GM06990 (cell line): ENCODE measurements around the gene MICU2.

Experiments used
- DNase-seq: peaks from one replicate; pipeline ENCODE4 v3.0.0-alpha.2; 2011; ENCODE audit not compliant: insufficient read length; ENCODE audit errors: extremely low read depth
- H3K27me3 ChIP-seq: replicated peaks from 2 replicates; pipeline ENCODE4 v1.6.0; 2011; ENCODE audit warnings: low read length; ENCODE audit not compliant: control insufficient read depth, insufficient read depth
- H3K36me3 ChIP-seq: 2 replicates; pipeline ENCODE4 v1.5.1; 2011; ENCODE audit warnings: low read length; ENCODE audit not compliant: control insufficient read depth, insufficient read depth
- H3K4me3 ChIP-seq: replicated peaks from 2 replicates; pipeline ENCODE4 v1.5.1; 2011; ENCODE audit warnings: low read depth, mild to moderate bottlenecking, control low read depth, low read length
- CTCF ChIP-seq: IDR thresholded peaks from 2 replicates; pipeline ENCODE4 v1.5.1; 2011; ENCODE audit warnings: low read length, control low read depth, mild to moderate bottlenecking, inconsistent platforms; ENCODE audit not compliant: insufficient read depth, poor library complexity, severe bottlenecking

The MICU2 gene

DNA sequence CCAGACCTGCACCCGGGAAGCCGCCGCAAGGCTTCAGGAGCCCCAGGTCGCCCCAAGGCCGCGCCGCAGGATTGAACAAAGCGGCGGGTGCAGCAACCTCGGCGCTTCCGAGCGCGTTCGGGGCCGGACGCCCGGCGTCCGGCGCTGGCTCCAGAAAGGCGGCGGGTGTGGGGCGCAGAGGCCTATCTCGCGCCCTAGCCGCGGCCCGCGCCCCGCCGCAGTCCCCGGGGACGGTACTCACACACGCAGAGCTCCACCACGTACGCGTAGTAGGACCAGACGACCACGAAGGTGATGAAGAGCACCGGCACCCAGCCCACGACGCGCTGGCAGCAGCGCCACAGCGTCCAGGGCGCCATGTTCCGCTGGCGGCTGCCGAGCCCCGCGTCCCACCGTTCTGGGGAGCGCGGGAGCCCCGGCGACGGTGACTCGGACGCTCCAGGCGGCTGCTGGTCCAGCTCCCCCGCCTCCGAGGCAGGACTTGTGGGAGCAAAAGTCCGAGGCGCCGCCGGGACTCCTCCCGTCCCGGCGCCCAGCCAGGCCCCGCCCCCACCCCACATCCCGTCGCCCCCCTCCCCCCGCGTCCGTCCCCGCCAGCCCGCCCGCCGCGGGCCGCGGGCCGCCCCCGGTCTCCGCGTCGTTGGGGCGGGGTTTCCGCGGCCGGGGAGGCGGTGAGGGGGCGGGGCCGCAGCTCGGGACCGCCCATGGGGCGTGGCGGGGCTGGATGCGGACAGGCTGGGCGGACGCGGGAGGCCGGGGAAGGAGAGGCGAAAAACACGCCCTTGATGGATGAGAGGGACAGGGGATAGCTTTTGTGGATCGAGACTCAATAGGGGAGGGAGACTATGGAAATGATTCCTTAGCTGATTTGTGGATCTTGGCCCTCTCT, 144.9 kb downstream of the MICU2 start, which contains the start of gene ZDHHC20:
TSS of gene ZDHHC20 (minus strand) at position 491 of the 889 bp plus-strand sequence. CDS start at position 359, 132 bp downstream.
- H3K36me3 ChIP-seq: no peaks in the 10 kb centered on the region
- no peak for TF ChIP-seq CTCF
- H3K27me3 ChIP-seq: no peaks in the 10 kb centered on the region
- peak within 1 kb of the TSS; percentile 96 for H3K4me3 ChIP-seq
- peak; percentile 87 for DNase-seq

GRCh38 chr13:21458451-21458812, 145.5 kb downstream of the MICU2 start:
- TF ChIP-seq CTCF: no peak
- no peak for DNase-seq
- Histone ChIP-seq H3K36me3 (no peaks in the 10 kb centered on the region), H3K4me3 (peak overlapping the region; percentile 96), H3K27me3 (no peaks in the 10 kb centered on the region)

DNA sequence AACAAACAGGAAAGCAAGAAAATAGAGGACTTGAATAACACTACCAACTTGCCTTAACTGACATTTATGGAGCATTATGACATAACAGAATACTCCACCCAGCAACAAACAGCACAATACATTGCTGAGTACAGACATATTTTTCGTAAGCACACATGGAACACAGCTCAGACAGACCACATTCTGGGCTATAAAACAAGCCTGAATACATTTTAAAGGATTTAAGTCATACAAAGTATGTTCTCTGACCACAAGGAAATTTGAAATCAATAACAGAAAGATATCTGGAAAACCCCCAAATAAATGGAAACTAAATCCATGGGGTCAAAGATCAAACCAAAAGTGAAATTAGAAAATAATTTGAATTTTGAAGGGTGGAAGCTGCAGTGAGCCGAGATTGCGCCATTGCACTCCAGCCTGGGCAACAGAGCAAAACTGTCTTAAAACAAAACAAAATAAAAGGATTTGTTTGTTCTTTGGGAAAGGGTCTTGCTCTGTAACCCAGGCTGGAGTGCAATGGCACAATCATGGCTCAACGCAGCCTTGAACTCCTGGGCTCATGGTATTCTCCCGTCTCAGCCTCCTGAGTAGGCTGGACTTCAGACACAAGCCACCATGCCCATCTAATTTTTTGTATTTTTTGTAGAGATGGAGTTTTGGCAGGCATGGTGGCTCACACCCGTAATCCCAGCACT, 150.4 kb downstream of the MICU2 start:
- Histone ChIP-seq H3K27me3 (no peaks in the 10 kb centered on the region), H3K4me3 (no peak overlapping the region), H3K36me3 (no peaks in the 10 kb centered on the region; the same call in 1 of the 2 replicates)
- no peak for TF ChIP-seq CTCF
- no peak for DNase-seq

- DNase-seq: no peak
- no peak for TF ChIP-seq CTCF
These were observed 153.0 kb downstream of the MICU2 start for GRCh38 chr13:21450936-21451335.

GRCh38 chr13:21446656-21447055, 157.3 kb downstream of the MICU2 start:
- Histone ChIP-seq H3K36me3 (no peaks in the 10 kb centered on the region; the same call in 1 of the 2 replicates), H3K4me3 (no peak overlapping the region), H3K27me3 (no peaks in the 10 kb centered on the region)
- DNase-seq: no peak
- no peak for TF ChIP-seq CTCF

More at GRCh38 chr13:21450936-21451335, 153.0 kb downstream of the MICU2 start:
- Histone ChIP-seq H3K27me3 (no peaks in the 10 kb centered on the region), H3K36me3 (no peaks in the 10 kb centered on the region; the same call in 1 of the 2 replicates), H3K4me3 (no peak overlapping the region)
